H9 (cell line): ENCODE measurements around the gene MTFP1. TPM values are rescaled to one million over a fixed set of nuclear protein-coding genes. Genes with fewer than 3 reads are reported as not detected.

Experiments used
- DNase-seq: peaks from one replicate; pipeline ENCODE4 v3.0.0-alpha.2; 2017
- H2AFZ ChIP-seq: one replicate; pipeline ENCODE4 v1.6.1; 2013; ENCODE audit warnings: mild to moderate bottlenecking, low read length, control low read depth, moderate library complexity
- H2AK5ac ChIP-seq: 2 replicates; pipeline ENCODE4 v1.6.1; 2013; ENCODE audit warnings: low read length, control low read depth, mixed read lengths; ENCODE audit not compliant: insufficient read length
- H2BK120ac ChIP-seq: one replicate; pipeline ENCODE4 v1.6.1; 2013; ENCODE audit warnings: low read depth, mild to moderate bottlenecking, low read length, control low read depth, inconsistent platforms; ENCODE audit not compliant: poor library complexity, severe bottlenecking
- H2BK12ac ChIP-seq: 2 replicates; pipeline ENCODE4 v1.6.1; 2013; ENCODE audit warnings: low read length, control low read depth, mixed read lengths, low read depth; ENCODE audit not compliant: insufficient read length
- H2BK15ac ChIP-seq: 2 replicates; pipeline ENCODE4 v1.6.1; 2013; ENCODE audit warnings: low read depth, low read length, control low read depth
- H2BK20ac ChIP-seq: one replicate; pipeline ENCODE4 v1.6.1; 2013; ENCODE audit warnings: low read depth, mild to moderate bottlenecking, low read length, control low read depth, inconsistent platforms; ENCODE audit not compliant: poor library complexity, severe bottlenecking
- H2BK5ac ChIP-seq: 2 replicates; pipeline ENCODE4 v1.6.1; 2013; ENCODE audit warnings: low read length, control low read depth, mixed read lengths; ENCODE audit not compliant: insufficient read length
- H3K14ac ChIP-seq: 2 replicates; pipeline ENCODE4 v1.6.1; 2013; ENCODE audit warnings: low read length, control low read depth; ENCODE audit not compliant: insufficient read depth
- H3K18ac ChIP-seq: 2 replicates; pipeline ENCODE4 v1.6.1; 2013; ENCODE audit warnings: low read depth, mild to moderate bottlenecking, mixed read lengths, low read length, control low read depth; ENCODE audit not compliant: insufficient read length
- H3K23ac ChIP-seq: 2 replicates; pipeline ENCODE4 v1.6.1; 2013; ENCODE audit warnings: low read length, control low read depth, mixed read lengths, low read depth; ENCODE audit not compliant: insufficient read length
- H3K23me2 ChIP-seq: 2 replicates; pipeline ENCODE4 v1.6.1; 2013; ENCODE audit warnings: low read depth, mild to moderate bottlenecking, mixed read lengths, low read length, control low read depth; ENCODE audit not compliant: insufficient read length, poor library complexity, severe bottlenecking
- H3K27ac ChIP-seq: 2 replicates; pipeline ENCODE4 v1.5.1; 2013; ENCODE audit warnings: low read length, control low read depth, mixed read lengths, low read depth; ENCODE audit not compliant: insufficient read length
- H3K27me3 ChIP-seq: 2 replicates; pipeline ENCODE4 v1.6.1; 2013; ENCODE audit warnings: low read length, control low read depth, inconsistent platforms; ENCODE audit not compliant: insufficient read depth
- H3K4ac ChIP-seq: 2 replicates; pipeline ENCODE4 v1.6.1; 2013; ENCODE audit warnings: low read depth, mild to moderate bottlenecking, control low read depth, inconsistent platforms, low read length, moderate library complexity
- H3K4me1 ChIP-seq: 2 replicates; pipeline ENCODE4 v1.6.1; 2013; ENCODE audit warnings: low read length, control low read depth, inconsistent platforms; ENCODE audit not compliant: insufficient read depth
- H3K4me2 ChIP-seq: 2 replicates; pipeline ENCODE4 v1.6.1; 2013; ENCODE audit warnings: low read length, control low read depth, mixed read lengths; ENCODE audit not compliant: insufficient read length, insufficient read depth
- H3K56ac ChIP-seq: 2 replicates; pipeline ENCODE4 v1.6.1; 2013; ENCODE audit warnings: low read depth, mild to moderate bottlenecking, mixed read lengths, low read length, control low read depth; ENCODE audit not compliant: insufficient read length
- H3K79me1 ChIP-seq: 2 replicates; pipeline ENCODE4 v1.6.1; 2013; ENCODE audit warnings: low read depth, mild to moderate bottlenecking, moderate library complexity, low read length, control low read depth, inconsistent platforms; ENCODE audit not compliant: insufficient read depth, poor library complexity, severe bottlenecking
- H3K79me2 ChIP-seq: 2 replicates; pipeline ENCODE4 v1.6.1; 2013; ENCODE audit warnings: low read length, control low read depth, inconsistent platforms; ENCODE audit not compliant: insufficient read depth
- H3K9ac ChIP-seq: 2 replicates; pipeline ENCODE4 v1.6.1; 2013; ENCODE audit warnings: low read length, control low read depth, mixed read lengths; ENCODE audit not compliant: insufficient read length; ENCODE audit errors: extremely low read depth
- H3K9me3 ChIP-seq: one replicate; pipeline ENCODE4 v1.6.1; 2013; ENCODE audit warnings: low read depth, low read length, inconsistent platforms; ENCODE audit not compliant: control insufficient read depth
- H3T11ph ChIP-seq: one replicate; pipeline ENCODE4 v1.6.1; 2013; ENCODE audit warnings: mild to moderate bottlenecking, low read length, control low read depth, inconsistent platforms
- H4K20me1 ChIP-seq: one replicate; pipeline ENCODE4 v1.6.1; 2013; ENCODE audit not compliant: control insufficient read depth, insufficient read length, insufficient read depth
- H4K5ac ChIP-seq: 2 replicates; pipeline ENCODE4 v1.6.1; 2013; ENCODE audit warnings: low read depth, mild to moderate bottlenecking, mixed read lengths, low read length, control low read depth; ENCODE audit not compliant: insufficient read length
- H4K8ac ChIP-seq: replicated peaks from 2 replicates; pipeline ENCODE4 v1.6.1; 2013; ENCODE audit warnings: low read length, control low read depth, mixed read lengths, low read depth; ENCODE audit not compliant: insufficient read length
- H4K91ac ChIP-seq: 2 replicates; pipeline ENCODE4 v1.6.1; 2013; ENCODE audit warnings: low read depth, mild to moderate bottlenecking, moderate library complexity, mixed read lengths, low read length, control low read depth; ENCODE audit not compliant: insufficient read length
- H3K27ac Mint-ChIP-seq, 3 experiments: 2 replicates in 2 of 3; 3 replicates in 1 of 3; pipeline ENCODE4 v1.8.0; 2020 to 2021; ENCODE audit warnings: mixed read lengths in 3 of 3, mild to moderate bottlenecking in 1 of 3, moderate library complexity in 1 of 3
- H3K27me3 Mint-ChIP-seq: 2 replicates; pipeline ENCODE4 v1.8.0; 2021; ENCODE audit warnings: low read depth, mild to moderate bottlenecking, moderate library complexity, mixed read lengths
- H3K36me3 Mint-ChIP-seq, 3 experiments: 2 replicates in 2 of 3; 3 replicates in 1 of 3; pipeline ENCODE4 v1.8.0; 2020 to 2021; ENCODE audit warnings: low read depth in 3 of 3, mixed read lengths in 3 of 3; ENCODE audit not compliant: insufficient read depth in 1 of 3
- H3K4me1 Mint-ChIP-seq, 2 experiments: 2 replicates each; pipeline ENCODE4 v1.8.0; 2020; ENCODE audit warnings: mixed read lengths in 2 of 2
- H3K4me3 Mint-ChIP-seq, 2 experiments: 2 replicates in 1 of 2; 3 replicates in 1 of 2; pipeline ENCODE4 v1.8.0; 2020 to 2021; ENCODE audit warnings: mild to moderate bottlenecking in 2 of 2, mixed read lengths in 2 of 2, moderate library complexity in 1 of 2
- H3K9me3 Mint-ChIP-seq, 2 experiments: 2 replicates in 1 of 2; 3 replicates in 1 of 2; pipeline ENCODE4 v1.8.0; 2020; ENCODE audit warnings: mild to moderate bottlenecking in 2 of 2, mixed read lengths in 2 of 2, moderate library complexity in 1 of 2
- CTCF ChIP-seq: fragments of 200-600 bp; sonication (generic); conservative IDR thresholded peaks from 3 replicates; pipeline ENCODE4 v1.8.0; 2021; ENCODE audit warnings: antibody characterized with exemption, mild to moderate bottlenecking
- WGBS: extraction: QIAGEN DNeasy Blood & Tissue Kit; methylation state at CpG from one replicate; pipeline ENCODE4 v1.1.7; 2013; ENCODE audit warnings: missing lambda C conversion rate, low lambda C conversion rate, mixed read lengths; ENCODE audit not compliant: insufficient read length; ENCODE audit errors: extremely low coverage; 5-methylcytosine and 5-hydroxymethylcytosine counted together
- total RNA-seq: library from RNA; stranded (reverse); gene quantifications from 2 replicates; pipeline ENCODE4 v1.2.1, GENCODE V29; 2021

The MTFP1 gene
- total RNA-seq, 1 experiment from 2014 or later: 46.8 TPM

DNA sequence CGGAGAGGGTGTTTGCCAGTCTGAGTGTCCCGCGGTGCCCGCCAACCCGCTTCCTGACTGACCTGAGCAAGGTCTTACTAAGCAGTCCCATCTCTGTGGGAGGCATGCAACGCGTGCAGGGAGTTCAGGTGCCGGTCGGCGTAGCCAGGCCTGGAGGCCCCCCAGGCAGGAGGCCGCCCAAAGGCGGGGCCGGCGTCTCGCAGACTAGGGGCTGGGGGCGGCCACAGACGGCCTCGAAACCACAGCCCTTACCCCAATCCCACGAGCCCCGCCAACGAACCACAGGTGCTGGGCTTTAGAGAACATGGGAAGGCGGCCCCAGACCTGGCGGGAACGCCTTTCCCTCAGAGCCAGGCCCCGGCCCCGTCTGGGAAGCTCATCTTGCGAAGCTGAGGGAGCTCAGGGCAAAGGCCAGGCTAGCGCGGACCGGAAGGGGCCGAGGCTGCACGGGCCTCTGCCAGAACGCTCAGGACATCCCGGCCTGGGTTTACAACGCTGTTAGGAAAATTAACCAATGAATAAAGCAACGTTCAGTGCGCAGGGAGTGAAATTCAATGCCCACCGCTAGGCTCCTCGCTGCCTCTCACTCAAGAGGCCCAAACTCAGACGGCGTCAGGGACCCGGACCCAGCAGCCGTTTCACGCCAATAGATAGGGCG is 2.1 kb upstream of the MTFP1 start:
- H3K36me3 Mint-ChIP-seq: peaks cover 12 to 44% (median 43%) of the 10 kb centered on the region in 3 experiments
- Histone ChIP-seq H4K8ac (no peak overlapping the region), H3K56ac (no peak overlapping the region), H3K9ac (peak overlapping the region; percentile 67), H3K4ac (no peak overlapping the region), H3K4me2 (peak overlapping the region; percentile 83), H3K23me2 (peaks cover 21% of the 10 kb centered on the region), H3K18ac (peak overlapping the region; percentile 62), H3K4me1 (peaks cover 7% of the 10 kb centered on the region; the same call in 1 of the 2 replicates), H3K23ac (no peak overlapping the region), H2AK5ac (no peak overlapping the region), H3K27me3 (no peaks in the 10 kb centered on the region), H2BK5ac (no peak overlapping the region), H4K20me1 (no peaks in the 10 kb centered on the region), H4K91ac (peak overlapping the region; percentile 15), H2BK120ac (no peak overlapping the region), H2BK15ac (no peak overlapping the region), H3K79me2 (no peaks in the 10 kb centered on the region; the same call in 1 of the 2 replicates), H2BK12ac (no peak overlapping the region), H3K9me3 (no peaks in the 10 kb centered on the region), H3K79me1 (no peaks in the 10 kb centered on the region), H3K27ac (peak overlapping the region; percentile 29), H2AFZ (no peak overlapping the region), H4K5ac (no peak overlapping the region), H3T11ph (no peak overlapping the region), H3K14ac (peak overlapping the region; percentile 85), H2BK20ac (no peak overlapping the region)
- H3K9me3 Mint-ChIP-seq: no peaks in the 10 kb centered on the region
- H3K27ac Mint-ChIP-seq: peak overlapping the region; percentile 96 to 98 (median 98)
- WGBS: no CpG with 5 or more reads among the region's 45 CpGs
- H3K4me1 Mint-ChIP-seq: peaks cover 31 to 37% of the 10 kb centered on the region in 2 experiments
- no peak; the same call in 2 of the 3 replicates for TF ChIP-seq CTCF
- peak overlapping the region; percentile 87 to 93 for H3K4me3 Mint-ChIP-seq
- H3K27me3 Mint-ChIP-seq: no peaks in the 10 kb centered on the region; the same call in 1 of the 2 replicates
- DNase-seq: no peak
